GM19240 (cell line): ENCODE measurements around the gene TERB1.
"Not testable (repeated sequence)": the region's sequence is repeated elsewhere in the genome, so short reads cannot be mapped to it uniquely, and the experiment has no call there.

Experiments used
- DNase-seq: peaks from one replicate; pipeline ENCODE4 v3.0.0; 2011; ENCODE audit warnings: low spot score; ENCODE audit not compliant: insufficient read length

The TERB1 gene

GRCh38 chr16:66824006-66824405 is 22.6 kb upstream of the TERB1 start:
- DNase-seq = no peak

- DNase-seq = no peak
Measured at GRCh38 chr16:66814734-66815133, 13.3 kb upstream of the TERB1 start.

- DNase-seq = no peak
Measured at GRCh38 chr16:66811043-66811442, 9.7 kb upstream of the TERB1 start.

- DNase-seq = no peak
Measured at GRCh38 chr16:66810391-66810790, 9.0 kb upstream of the TERB1 start.

GRCh38 chr16:66809765-66810164 is 8.4 kb upstream of the TERB1 start:
- no peak for DNase-seq

GRCh38 chr16:66802159-66802558 is 775 bp upstream of the TERB1 start:
- no peak for DNase-seq

GRCh38 chr16:66800856-66801255 is 528 bp downstream of the TERB1 start:
- no peak for DNase-seq

- no peak for DNase-seq
Measured at GRCh38 chr16:66798161-66798560, 3.2 kb downstream of the TERB1 start.

GRCh38 chr16:66793984-66794383 is 7.4 kb downstream of the TERB1 start:
- DNase-seq = not testable (repeated sequence)

GRCh38 chr16:66790130-66790733 is 11.2 kb downstream of the TERB1 start:
- no peak for DNase-seq

GRCh38 chr16:66787427-66787826 is 14.0 kb downstream of the TERB1 start:
- no peak for DNase-seq

- DNase-seq = no peak
Measured at GRCh38 chr16:66786551-66786950, 14.8 kb downstream of the TERB1 start.

- no peak for DNase-seq
Measured at GRCh38 chr16:66776457-66776856, 24.9 kb downstream of the TERB1 start.

GRCh38 chr16:66774981-66775380 is 26.4 kb downstream of the TERB1 start:
- DNase-seq = no peak

GRCh38 chr16:66758086-66758485 is 43.3 kb downstream of the TERB1 start:
- DNase-seq = no peak

- no peak for DNase-seq
Measured at GRCh38 chr16:66754819-66755218, 46.6 kb downstream of the TERB1 start.

- DNase-seq = no peak
Measured at GRCh38 chr16:66754211-66754610, 47.2 kb downstream of the TERB1 start.

- no peak for DNase-seq
Measured at GRCh38 chr16:66752958-66753357, 48.4 kb downstream of the TERB1 start.

GRCh38 chr16:66752379-66752778 is 49.0 kb downstream of the TERB1 start:
- no peak for DNase-seq

- no peak for DNase-seq
Measured at GRCh38 chr16:66751992-66752322, 49.4 kb downstream of the TERB1 start.

GRCh38 chr16:66751303-66751991 is 49.9 kb downstream of the TERB1 start, which contains the start of gene DYNC1LI2:
DYNC1LI2 (minus strand) TSS chr16:66751609; CDS start chr16:66751591, 18 bp downstream.
- peak; percentile 81 for DNase-seq

GRCh38 chr16:66751053-66751302 is 50.4 kb downstream of the TERB1 start:
- no peak for DNase-seq

GRCh38 chr16:66750279-66751052 is 50.9 kb downstream of the TERB1 start:
- DNase-seq = no peak
